HCT116 (cell line): Measurements from ENCODE around the gene CTNNA2. TPM values are rescaled to one million over a fixed set of nuclear protein-coding genes. Genes with fewer than 3 reads are reported as not detected.

Source experiments
- ATAC-seq: fragments of 200-7000 bp; cut with Tn5 transposase; 2 replicates; pipeline ENCODE4 v1.9.1; 2020; ENCODE audit warnings: mild to moderate bottlenecking, moderate library complexity
- BruUV-seq: library from RNA; stranded (reverse); fragments of 400-500 nt; replicated peaks from 2 replicates; lab custom pipeline; 2021; lab: Mats Ljungman, UMichigan
- CTCF ChIA-PET: fragments of 300-600 bp; sonication (Branson Sonifier 250); formaldehyde crosslinking; loops from one replicate; lab custom pipeline; 2021; ENCODE audit warnings: antibody characterized with exemption; lab: Charles Lee
- POLR2A ChIA-PET: fragments of 300-600, 350-600 bp; sonication (Branson Sonifier 250); formaldehyde crosslinking; loops from one replicate; lab custom pipeline; 2021; ENCODE audit warnings: antibody characterized with exemption; lab: Charles Lee
- RAD21 ChIA-PET, 2 experiments: fragments of 300-600 bp; sonication (Branson Sonifier 250); formaldehyde crosslinking; loops; one replicate each; lab custom pipeline; 2023; ENCODE audit warnings: low total read pairs in 2 of 2; ENCODE audit not compliant: uncharacterized antibody in 2 of 2, unreplicated experiment in 2 of 2, low non-redundant PET in 1 of 2; lab: Charles Lee
- DNase-seq: peaks from one replicate; pipeline ENCODE4 v3.0.0-alpha.2; 2010; ENCODE audit warnings: low read depth, low spot score
- H2AFZ ChIP-seq: fragments of 200-600 bp; shearing (Covaris generic), sonication (generic); 2 replicates; pipeline ENCODE4 v1.6.1; 2017; ENCODE audit warnings: low read depth, mixed run types, mixed read lengths, antibody characterized with exemption, low read length; ENCODE audit not compliant: poor library complexity, severe bottlenecking
- H3K27ac ChIP-seq: 2 replicates; pipeline ENCODE4 v1.5.1; 2012; ENCODE audit warnings: low read depth, low read length
- H3K27me3 ChIP-seq: fragments of 200-600 bp; sonication (generic); 2 replicates; pipeline ENCODE4 v1.6.1; 2016; ENCODE audit warnings: mixed run types, low read length, mixed read lengths; ENCODE audit not compliant: insufficient read depth
- H3K36me3 ChIP-seq, 2 experiments: fragments of 200-500 bp in 1 of 2; fragments of 200-600 bp in 1 of 2; sonication (Bioruptor generic) in 1 of 2; sonication (generic) in 1 of 2; 2 replicates each; pipeline versions ENCODE4 v1.5.1 to v1.6.1; 2014 to 2016; ENCODE audit warnings: low read length in 2 of 2, inconsistent platforms in 1 of 2, mixed read lengths in 1 of 2, mixed run types in 1 of 2; ENCODE audit not compliant: insufficient read depth in 2 of 2, control insufficient read depth in 1 of 2
- H3K4me1 ChIP-seq, 2 experiments: fragments of 200-600 bp in 1 of 2; sonication (generic) in 1 of 2; 2 replicates each; pipeline versions ENCODE4 v1.5.1 to v1.6.1; 2012 to 2017; ENCODE audit warnings: low read length in 2 of 2, inconsistent platforms in 1 of 2, mild to moderate bottlenecking in 1 of 2, mixed read lengths in 1 of 2, mixed run types in 1 of 2, moderate library complexity in 1 of 2; ENCODE audit not compliant: insufficient read depth in 2 of 2, control insufficient read depth in 1 of 2
- H3K4me2 ChIP-seq: fragments of 200-600 bp; sonication (generic); 2 replicates; pipeline ENCODE4 v1.6.1; 2017; ENCODE audit warnings: mixed run types, low read length, mixed read lengths
- H3K4me3 ChIP-seq, 2 experiments: fragments of 200-600 bp in 1 of 2; sonication (generic) in 1 of 2; replicated peaks in 1 of 2; 2 replicates each; pipeline ENCODE4 v1.5.1; 2011 to 2016; ENCODE audit warnings: low read length in 2 of 2, control low read depth in 1 of 2, low read depth in 1 of 2, mild to moderate bottlenecking in 1 of 2, mixed read lengths in 1 of 2, mixed run types in 1 of 2
- H3K79me2 ChIP-seq: fragments of 200-600 bp; sonication (generic); 2 replicates; pipeline ENCODE4 v1.6.1; 2017; ENCODE audit warnings: mild to moderate bottlenecking, mixed run types, low read length, moderate library complexity, mixed read lengths; ENCODE audit not compliant: insufficient read depth
- H3K9ac ChIP-seq: fragments of 200-600 bp; sonication (generic); 2 replicates; pipeline ENCODE4 v1.6.1; 2016; ENCODE audit warnings: low read length, mixed read lengths
- H3K9me2 ChIP-seq: fragments of 200-600 bp; sonication (generic), shearing (Covaris generic); 2 replicates; pipeline ENCODE4 v1.6.1; 2017; ENCODE audit warnings: mixed run types, mild to moderate bottlenecking, moderate library complexity; ENCODE audit not compliant: insufficient read depth
- H3K9me3 ChIP-seq, 2 experiments: fragments of 200-500 bp in 1 of 2; fragments of 200-600 bp in 1 of 2; sonication (Bioruptor generic) in 1 of 2; sonication (generic) in 1 of 2; 2 replicates each; pipeline ENCODE4 v1.6.1; 2014 to 2017; ENCODE audit warnings: low read length in 2 of 2, mixed read lengths in 2 of 2, inconsistent platforms in 1 of 2, low read depth in 1 of 2, mild to moderate bottlenecking in 1 of 2, mixed run types in 1 of 2, moderate library complexity in 1 of 2; ENCODE audit not compliant: control insufficient read depth in 1 of 2, insufficient read depth in 1 of 2
- H4K20me1 ChIP-seq: fragments of 200-600 bp; sonication (generic), shearing (Covaris generic); 2 replicates; pipeline ENCODE4 v1.6.1; 2017; ENCODE audit warnings: mixed run types, mild to moderate bottlenecking, moderate library complexity; ENCODE audit not compliant: insufficient read depth
- CBX3 ChIP-seq: IDR thresholded peaks from 2 replicates; pipeline ENCODE4 v1.6.1; 2012; ENCODE audit warnings: low read depth
- ELF1 ChIP-seq: IDR thresholded peaks from 2 replicates; pipeline ENCODE4 v1.6.1; 2012; ENCODE audit warnings: low read depth, borderline replicate concordance
- EZH2phosphoT487 ChIP-seq: fragments of 200-600 bp; IDR thresholded peaks from 2 replicates; pipeline ENCODE4 v1.6.1; 2018; ENCODE audit warnings: antibody characterized with exemption, borderline replicate concordance
- FOSL1 ChIP-seq: IDR thresholded peaks from 2 replicates; pipeline ENCODE4 v1.6.1; 2012; ENCODE audit warnings: low read depth
- MAX ChIP-seq: IDR thresholded peaks from 2 replicates; pipeline ENCODE4 v1.6.1; 2012
- POLR2A ChIP-seq: IDR thresholded peaks from 2 replicates; pipeline ENCODE4 v1.7.0; 2011; ENCODE audit warnings: borderline replicate concordance; ENCODE audit not compliant: insufficient read depth, insufficient read length; ENCODE audit errors: extremely low read depth
- RAD21 ChIP-seq: IDR thresholded peaks from 2 replicates; pipeline ENCODE4 v1.6.1; 2012; ENCODE audit warnings: low read depth, mild to moderate bottlenecking
- REST ChIP-seq: IDR thresholded peaks from 2 replicates; pipeline ENCODE4 v1.6.1; 2012; ENCODE audit warnings: low read depth
- SIN3A ChIP-seq: IDR thresholded peaks from 2 replicates; pipeline ENCODE4 v1.6.1; 2012; ENCODE audit warnings: low read depth
- SRF ChIP-seq: IDR thresholded peaks from 2 replicates; pipeline ENCODE4 v1.6.1; 2012; ENCODE audit warnings: low read depth
- YY1 ChIP-seq: IDR thresholded peaks from 2 replicates; pipeline ENCODE4 v1.6.1; 2011; ENCODE audit warnings: low read length, low read depth, moderate library complexity, mild to moderate bottlenecking; ENCODE audit not compliant: insufficient replicate concordance; ENCODE audit errors: extremely low read depth
- ZBTB33 ChIP-seq: IDR thresholded peaks from 2 replicates; pipeline ENCODE4 v1.6.1; 2011; ENCODE audit warnings: mild to moderate bottlenecking, low read length, moderate library complexity; ENCODE audit not compliant: insufficient replicate concordance; ENCODE audit errors: extremely low read depth
- ZFX ChIP-seq: fragments of 450-650 bp; IDR thresholded peaks from 2 replicates; pipeline ENCODE4 v1.6.1; 2017
- ZNF274 ChIP-seq: fragments of 200-500 bp; sonication (Bioruptor generic); IDR thresholded peaks from 2 replicates; pipeline ENCODE4 v1.6.1; 2014; ENCODE audit warnings: mild to moderate bottlenecking, low read depth, low read length, inconsistent platforms
- intact Hi-C: fragments of 100-400 bp; cut with micrococcal nuclease; formaldehyde crosslinking; loops from 2 replicates; pipeline ENCODE4 v1.10.0; 2022
- total RNA-seq: library from RNA; stranded (reverse); gene quantifications from one replicate; pipeline ENCODE4 v1.2.1, GENCODE V29; 2021; ENCODE audit not compliant: unreplicated experiment

The CTNNA2 gene
- total RNA-seq, 1 experiment from 2014 or later, result not detected

GRCh38 chr2:79757526-79757925, 244.7 kb downstream of the CTNNA2 start:
- TF ChIP-seq POLR2A, result no peak
- no peak for TF ChIP-seq FOSL1
- no peak for TF ChIP-seq ELF1
- TF ChIP-seq MAX, result no peak
- no peak for TF ChIP-seq ZFX
- TF ChIP-seq RAD21, result no peak
- TF ChIP-seq SRF, result no peak
- TF ChIP-seq ZBTB33, result no peak
- TF ChIP-seq YY1, result no peak
- no peak for TF ChIP-seq EZH2phosphoT487
- no peak for TF ChIP-seq SIN3A
- TF ChIP-seq REST, result no peak
- no peak for TF ChIP-seq CBX3
- no peak for TF ChIP-seq ZNF274
- POLR2A ChIA-PET, result no interaction called here
- intact Hi-C loops, result no loop called here

More at GRCh38 chr2:79757526-79757925, 244.7 kb downstream of the CTNNA2 start:
- ChIA-PET RAD21 (no interaction called here), CTCF (no interaction called here)
- DNase-seq (no peak), ATAC-seq (no peak)
- no peaks in the 10 kb centered on the region for H3K36me3 ChIP-seq
- H3K4me3 ChIP-seq, result no peak overlapping the region
- no peaks in the 10 kb centered on the region for H4K20me1 ChIP-seq
- H3K4me2 ChIP-seq, result no peak overlapping the region
- no peak overlapping the region for H2AFZ ChIP-seq
- H3K9me3 ChIP-seq, result peaks cover 17 to 32% of the 10 kb centered on the region in 2 experiments; a peak in 2 of 4 replicates
- no peaks in the 10 kb centered on the region for H3K79me2 ChIP-seq
- no peak overlapping the region for H3K27ac ChIP-seq
- H3K9ac ChIP-seq, result no peak overlapping the region
- H3K4me1 ChIP-seq, result no peaks in the 10 kb centered on the region
- H3K27me3 ChIP-seq, result no peaks in the 10 kb centered on the region
- no TSS peak for BruUV-seq
- no peaks in the 10 kb centered on the region for H3K9me2 ChIP-seq
